C4-2B (cell line): ENCODE data around the gene FHAD1.

Source experiments
- CTCF ChIP-seq: fragments of 450-650 bp; conservative IDR thresholded peaks from 2 replicates; pipeline ENCODE4 v1.5.1; 2017; ENCODE audit warnings: mild to moderate bottlenecking
- ZFX ChIP-seq: fragments of 450-650 bp; IDR thresholded peaks from 2 replicates; pipeline ENCODE4 v1.6.1; 2017

DNA sequence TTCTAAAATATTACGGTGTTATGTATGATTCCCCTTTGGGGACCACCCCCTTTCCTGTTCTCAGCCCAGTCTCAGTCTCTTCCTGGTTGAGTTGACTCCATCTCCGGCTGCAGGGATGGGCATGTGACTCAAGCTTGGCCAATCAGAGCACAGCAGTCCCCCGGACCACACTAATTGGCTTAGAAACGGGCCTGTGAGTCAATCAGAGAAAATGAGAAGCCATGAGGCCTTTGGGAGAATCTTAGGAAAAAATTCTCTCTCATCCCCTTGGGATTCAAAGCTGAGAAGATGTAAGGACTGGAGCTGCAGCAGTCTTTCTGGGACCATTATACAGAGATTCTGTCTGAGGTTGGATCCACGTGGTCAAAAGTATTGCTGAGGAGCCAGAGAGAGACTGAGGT, 10.7 kb upstream of the FHAD1 start:
- TF ChIP-seq CTCF (no peak), ZFX (no peak)
